Measurements from ENCODE around the gene SULT1E1.

SULT1E1 gene

GRCh38 chr4:69861756-69862155 is 1.8 kb upstream of the SULT1E1 start:
- no peak for DNase-seq (ENCODE audit: low read depth in 2 of 2)
- TF ChIP-seq CTCF (IDR thresholded peaks at IDR 0.05; ENCODE audit: low read depth, low read length), result no peak
- no peak overlapping the region for H3K4me3 ChIP-seq (replicated peaks in 1 of 2; ENCODE audit: low read depth in 2 of 2, low read length in 2 of 2)

GRCh38 chr4:69860521-69861298 is 765 bp upstream of the SULT1E1 start:
- no peak for DNase-seq (ENCODE audit: low read depth in 2 of 2)

GRCh38 chr4:69859140-69859685 is 732 bp downstream of the SULT1E1 start:
- H3K4me3 ChIP-seq (replicated peaks in 1 of 2; ENCODE audit: low read depth in 2 of 2, low read length in 2 of 2), result peak overlapping the region; percentile 22 to 27
- DNase-seq (ENCODE audit: low read depth in 2 of 2), result no peak
- TF ChIP-seq CTCF (IDR thresholded peaks at IDR 0.05; ENCODE audit: low read depth, low read length), result no peak

More at GRCh38 chr4:69860521-69861298, 765 bp upstream of the SULT1E1 start:
- no peak for TF ChIP-seq CTCF (IDR thresholded peaks at IDR 0.05; ENCODE audit: low read depth, low read length)
- no peak overlapping the region for H3K4me3 ChIP-seq (replicated peaks in 1 of 2; ENCODE audit: low read depth in 2 of 2, low read length in 2 of 2)

GRCh38 chr4:69858690-69859089 is 1.3 kb downstream of the SULT1E1 start:
- peak; percentile 42 to 68 for DNase-seq (ENCODE audit: low read depth in 2 of 2)
- no peak for TF ChIP-seq CTCF (IDR thresholded peaks at IDR 0.05; ENCODE audit: low read depth, low read length)
- peak overlapping the region; percentile 21 to 27 for H3K4me3 ChIP-seq (replicated peaks in 1 of 2; ENCODE audit: low read depth in 2 of 2, low read length in 2 of 2)

- no peak for TF ChIP-seq CTCF (IDR thresholded peaks at IDR 0.05; ENCODE audit: low read depth, low read length)
- H3K4me3 ChIP-seq (replicated peaks in 1 of 2; ENCODE audit: low read depth in 2 of 2, low read length in 2 of 2), result no peak overlapping the region
- DNase-seq (ENCODE audit: low read depth in 2 of 2), result no peak
Measured at GRCh38 chr4:69855822-69856221, 4.1 kb downstream of the SULT1E1 start.

- TF ChIP-seq CTCF (IDR thresholded peaks at IDR 0.05; ENCODE audit: low read depth, low read length), result no peak
- DNase-seq (ENCODE audit: low read depth in 2 of 2), result no peak
- no peak overlapping the region for H3K4me3 ChIP-seq (replicated peaks in 1 of 2; ENCODE audit: low read depth in 2 of 2, low read length in 2 of 2)
Measured at GRCh38 chr4:69849969-69850368, 10.0 kb downstream of the SULT1E1 start.
